Measurements from ENCODE around the gene CERT1. TPM values are rescaled to one million over a fixed set of nuclear protein-coding genes. Genes with fewer than 3 reads are reported as not detected.
A peak's percentile ranks its signal among the peaks of the same experiment; 100 is the strongest.
"Not testable (repeated sequence)": the region's sequence is repeated elsewhere in the genome, so short reads cannot be mapped to it uniquely, and the experiment has no call there.

CERT1 gene
- total RNA-seq = 10 to 100 TPM; 36.9 to 65.8 (median 43.0) TPM

GRCh38 chr5:75511435-75512382, at the start of gene CERT1, which contains the start of gene POLK:
Gene CERT1 (minus strand): TSS chr5:75511629. CDS start chr5:75511207, 422 bp downstream.
Gene POLK (plus strand): TSS chr5:75511891.
- intact Hi-C loops (cut with DNase I; ENCODE audit: low total_unique reads) = no loop called here
- TF ChIP-seq, protein P1, sequence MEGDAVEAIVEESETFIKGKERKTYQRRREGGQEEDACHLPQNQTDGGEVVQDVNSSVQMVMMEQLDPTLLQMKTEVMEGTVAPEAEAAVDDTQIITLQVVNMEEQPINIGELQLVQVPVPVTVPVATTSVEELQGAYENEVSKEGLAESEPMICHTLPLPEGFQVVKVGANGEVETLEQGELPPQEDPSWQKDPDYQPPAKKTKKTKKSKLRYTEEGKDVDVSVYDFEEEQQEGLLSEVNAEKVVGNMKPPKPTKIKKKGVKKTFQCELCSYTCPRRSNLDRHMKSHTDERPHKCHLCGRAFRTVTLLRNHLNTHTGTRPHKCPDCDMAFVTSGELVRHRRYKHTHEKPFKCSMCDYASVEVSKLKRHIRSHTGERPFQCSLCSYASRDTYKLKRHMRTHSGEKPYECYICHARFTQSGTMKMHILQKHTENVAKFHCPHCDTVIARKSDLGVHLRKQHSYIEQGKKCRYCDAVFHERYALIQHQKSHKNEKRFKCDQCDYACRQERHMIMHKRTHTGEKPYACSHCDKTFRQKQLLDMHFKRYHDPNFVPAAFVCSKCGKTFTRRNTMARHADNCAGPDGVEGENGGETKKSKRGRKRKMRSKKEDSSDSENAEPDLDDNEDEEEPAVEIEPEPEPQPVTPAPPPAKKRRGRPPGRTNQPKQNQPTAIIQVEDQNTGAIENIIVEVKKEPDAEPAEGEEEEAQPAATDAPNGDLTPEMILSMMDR (IDR thresholded peaks at IDR 0.05) = peak in 1 of 4 experiments; percentile 7
- TF ChIP-seq POLR2A (IDR thresholded peaks at IDR 0.05) = peak; percentile 71 to 88
- H3K9me3 ChIP-seq = no peaks in the 10 kb centered on the region
- no peaks in the 10 kb centered on the region for H3K27me3 ChIP-seq
- peaks cover 0 to 5% of the 10 kb centered on the region in 2 donors for H3K4me1 ChIP-seq
- peak within 1 kb of the TSS; percentile 89 to 96 for H3K27ac ChIP-seq
- DNase-seq = peak; percentile 98
- peak within 1 kb of the TSS; percentile 74 to 88 for H3K4me3 ChIP-seq
- H3K36me3 ChIP-seq = no peaks in the 10 kb centered on the region

- H3K27ac ChIP-seq; H3K4me1 ChIP-seq; intact Hi-C loops (cut with DNase I; ENCODE audit: low total_unique reads); DNase-seq; H3K4me3 ChIP-seq; H3K36me3 ChIP-seq; H3K27me3 ChIP-seq; H3K9me3 ChIP-seq: not testable (repeated sequence)
Observed at GRCh38 chr5:75560655-75561054, 49.2 kb upstream of the CERT1 start.

- no peaks in the 10 kb centered on the region for H3K36me3 ChIP-seq
- H3K4me1 ChIP-seq = no peaks in the 10 kb centered on the region
- peak overlapping the region in 1 of 2 donors; percentile 49 for H3K27ac ChIP-seq
- no peak for DNase-seq
- H3K4me3 ChIP-seq = no peak overlapping the region
- no peaks in the 10 kb centered on the region for H3K27me3 ChIP-seq
- TF ChIP-seq, protein P1 (IDR thresholded peaks at IDR 0.05) = no peak
- no peak for TF ChIP-seq POLR2A (IDR thresholded peaks at IDR 0.05)
- H3K9me3 ChIP-seq = peaks cover 0 to 7% of the 10 kb centered on the region in 2 donors
- intact Hi-C loops (cut with DNase I; ENCODE audit: low total_unique reads) = no loop called here
Observed at GRCh38 chr5:75558981-75559632, 47.7 kb upstream of the CERT1 start.

GRCh38 chr5:75558221-75558620, 46.8 kb upstream of the CERT1 start:
- Histone ChIP-seq H3K4me3 (no peak overlapping the region), H3K9me3 (peaks cover 0 to 1% of the 10 kb centered on the region in 2 donors), H3K4me1 (no peaks in the 10 kb centered on the region), H3K27me3 (no peaks in the 10 kb centered on the region), H3K27ac (peak overlapping the region in 1 of 2 donors; percentile 43), H3K36me3 (no peaks in the 10 kb centered on the region)
- no peak for DNase-seq
- TF ChIP-seq, protein P1 (IDR thresholded peaks at IDR 0.05) = no peak
- intact Hi-C loops (cut with DNase I; ENCODE audit: low total_unique reads) = no loop called here

DNA sequence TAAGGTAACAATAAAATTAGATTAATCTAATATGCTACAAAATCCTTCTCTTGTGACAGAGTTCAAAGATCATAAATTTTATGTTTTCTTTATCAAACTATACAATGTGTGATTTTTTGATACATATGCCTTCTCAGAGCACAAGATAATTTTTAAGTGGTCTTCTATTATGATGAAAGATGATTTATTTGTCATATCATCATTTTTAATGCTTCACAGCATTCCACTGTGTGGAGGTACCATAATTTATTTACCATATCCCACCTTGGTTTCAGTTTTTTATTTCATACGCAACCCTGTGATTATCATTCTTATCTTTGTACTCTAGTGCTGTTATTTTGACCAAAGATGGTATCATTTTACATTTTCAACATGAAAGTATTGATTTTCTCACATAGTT, 41.9 kb upstream of the CERT1 start:
- no peak overlapping the region for H3K27ac ChIP-seq
- no peaks in the 10 kb centered on the region for H3K36me3 ChIP-seq
- no peak for DNase-seq
- intact Hi-C loops (cut with DNase I; ENCODE audit: low total_unique reads) = no loop called here
- no peaks in the 10 kb centered on the region for H3K4me1 ChIP-seq
- H3K4me3 ChIP-seq = no peak overlapping the region
- no peaks in the 10 kb centered on the region for H3K9me3 ChIP-seq
- H3K27me3 ChIP-seq = peaks cover 0 to 1% of the 10 kb centered on the region in 2 donors
- TF ChIP-seq POLR2A (IDR thresholded peaks at IDR 0.05) = no peak
- TF ChIP-seq, protein P1 (IDR thresholded peaks at IDR 0.05) = no peak
